Posterior cingulate gyrus (tissue), 11 donors: ENCODE results near the gene VIPR1.
"Not testable (repeated sequence)": the region's sequence is repeated elsewhere in the genome, so short reads cannot be mapped to it uniquely, and the experiment has no call there.

Experiments used
- DNase-seq, 10 donors: peaks; one replicate each; pipeline versions ENCODE4 v3.0.0 to v3.0.0-alpha.2; 2020 to 2021; ENCODE audit warnings: mixed read lengths in 3 of 10
- intact Hi-C: fragments of 100-400 bp; cut with DNase I; formaldehyde crosslinking; loops from one replicate; pipeline ENCODE4 v1.15.1; 2023

Gene VIPR1

DNA sequence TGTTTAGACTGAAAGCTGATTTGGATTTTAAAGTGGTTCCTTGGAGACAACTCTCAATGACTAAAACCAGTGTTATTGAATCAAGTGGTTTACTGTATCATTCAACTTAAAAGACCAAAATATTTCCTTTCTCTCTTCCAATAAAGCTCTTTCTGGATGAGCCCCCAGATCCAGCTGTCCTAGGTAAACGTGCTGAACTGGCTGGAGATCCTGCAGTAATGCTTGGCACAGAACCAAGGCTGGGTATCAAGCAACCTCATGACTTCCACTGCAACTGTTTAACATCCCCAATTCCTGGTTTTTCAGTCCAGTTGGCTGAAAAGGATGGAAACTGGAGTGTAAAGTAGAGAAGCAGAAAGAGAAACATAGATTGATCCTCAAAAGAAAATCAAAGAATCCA is 50.4 kb downstream of the VIPR1 start:
- DNase-seq: no peak
- intact Hi-C loops: no loop called here

DNA sequence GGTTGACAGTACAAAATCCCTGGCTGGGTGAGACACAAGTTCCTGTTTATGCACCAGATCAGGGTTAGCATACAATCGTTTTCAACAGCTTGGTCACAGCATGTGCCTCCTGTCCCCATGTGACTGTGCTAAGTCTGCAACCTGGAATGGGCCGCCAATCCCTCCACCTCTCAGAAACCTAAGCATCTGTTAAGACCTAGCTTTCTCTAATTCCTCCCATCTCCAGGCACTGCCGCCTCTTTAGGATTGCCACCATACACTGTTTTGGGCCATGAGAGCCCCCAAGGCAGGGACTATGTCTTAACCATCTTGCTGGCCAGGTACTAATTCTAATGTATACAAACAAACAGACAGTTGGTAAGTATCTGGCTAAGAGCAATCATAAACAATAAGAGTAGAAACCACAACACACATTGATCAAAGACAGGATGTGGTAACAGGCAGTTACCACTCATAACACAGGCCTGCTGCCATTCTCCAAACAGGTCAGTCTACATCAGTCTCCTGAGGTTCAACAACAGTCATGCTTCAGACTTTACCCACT is 53.7 kb downstream of the VIPR1 start:
- peak in 1 of 10 donors; percentile 29 for DNase-seq
- intact Hi-C loops: no loop called here

DNA sequence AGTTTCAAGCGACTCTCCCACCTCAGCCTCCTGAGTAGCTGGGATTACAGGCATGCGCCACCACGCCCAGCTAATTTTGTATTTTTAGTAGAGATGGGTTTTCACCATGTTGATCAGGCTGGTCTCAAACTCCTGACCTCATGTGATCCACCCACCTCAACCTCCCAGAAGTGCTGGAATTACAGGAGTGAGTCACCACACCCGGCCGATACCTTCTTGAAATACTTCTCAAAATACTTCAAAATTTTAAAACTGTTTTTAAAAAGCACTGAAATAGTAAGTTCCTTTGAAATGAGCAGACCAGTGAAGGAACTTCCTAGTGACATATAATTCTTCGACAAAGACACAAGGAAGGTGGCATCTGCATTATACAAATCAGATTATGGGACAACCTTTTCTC is 54.4 kb downstream of the VIPR1 start:
- DNase-seq, intact Hi-C loops: not testable (repeated sequence)

DNA sequence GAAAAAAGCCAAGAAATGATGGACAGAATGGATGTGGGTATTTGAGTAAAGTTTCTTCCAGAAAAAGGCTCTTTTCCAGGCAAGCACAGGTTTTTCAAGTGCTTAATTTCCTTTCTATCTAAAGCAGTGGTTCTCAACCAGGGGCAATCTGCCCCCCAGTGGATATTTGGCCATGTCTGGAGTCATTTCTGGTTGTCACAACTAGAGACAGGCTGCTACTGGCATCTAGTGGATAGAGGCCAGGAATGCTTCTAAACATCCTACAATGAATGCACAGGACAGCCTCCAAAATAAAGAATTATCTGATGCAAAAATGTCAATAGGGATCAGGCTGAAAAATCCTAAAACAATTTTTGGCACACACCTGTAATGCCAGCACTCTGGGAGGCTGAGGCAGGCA is 55.4 kb downstream of the VIPR1 start:
- intact Hi-C loops: no loop called here
- DNase-seq: no peak

DNA sequence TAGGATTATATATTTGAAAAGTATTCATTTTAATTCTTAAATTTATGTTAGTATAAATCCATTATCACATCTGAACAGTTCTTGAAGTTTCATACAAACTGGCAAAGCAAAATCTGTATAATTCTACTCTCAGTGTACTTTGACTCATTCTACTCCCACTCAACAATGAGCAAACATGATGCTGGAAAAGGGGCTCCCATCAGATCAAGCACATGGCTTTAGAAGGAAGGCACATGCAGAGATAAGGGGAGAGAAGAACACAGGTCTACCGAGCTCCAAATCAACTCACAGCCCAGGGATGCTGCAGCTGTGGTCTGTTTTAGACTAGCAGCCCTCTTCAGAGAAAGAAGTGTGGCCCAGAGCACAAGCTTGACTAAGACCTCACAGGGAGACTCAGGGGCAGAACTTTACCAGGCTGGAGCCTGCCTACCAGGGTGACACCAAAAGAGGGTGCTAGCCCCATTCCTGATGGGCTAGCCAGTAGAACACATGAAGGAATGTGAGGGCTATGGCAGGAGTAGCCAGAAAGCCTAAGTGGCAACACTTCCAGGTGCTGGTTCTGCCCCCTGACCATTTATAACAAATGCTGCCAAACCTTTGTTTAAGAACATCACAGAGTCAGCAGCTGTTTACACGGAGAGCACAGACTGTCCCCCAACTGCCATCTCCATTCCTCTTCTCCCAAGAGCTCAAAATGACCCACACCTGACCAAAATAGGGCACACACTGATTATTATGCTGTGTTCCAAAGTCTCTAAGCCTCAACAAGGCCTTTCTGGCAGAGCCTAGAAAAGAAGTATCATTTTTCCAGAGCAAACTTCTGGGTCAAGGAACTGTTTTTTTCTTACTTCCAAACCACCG is 59.8 kb downstream of the VIPR1 start:
- no peak for DNase-seq
- intact Hi-C loops: no loop called here

DNA sequence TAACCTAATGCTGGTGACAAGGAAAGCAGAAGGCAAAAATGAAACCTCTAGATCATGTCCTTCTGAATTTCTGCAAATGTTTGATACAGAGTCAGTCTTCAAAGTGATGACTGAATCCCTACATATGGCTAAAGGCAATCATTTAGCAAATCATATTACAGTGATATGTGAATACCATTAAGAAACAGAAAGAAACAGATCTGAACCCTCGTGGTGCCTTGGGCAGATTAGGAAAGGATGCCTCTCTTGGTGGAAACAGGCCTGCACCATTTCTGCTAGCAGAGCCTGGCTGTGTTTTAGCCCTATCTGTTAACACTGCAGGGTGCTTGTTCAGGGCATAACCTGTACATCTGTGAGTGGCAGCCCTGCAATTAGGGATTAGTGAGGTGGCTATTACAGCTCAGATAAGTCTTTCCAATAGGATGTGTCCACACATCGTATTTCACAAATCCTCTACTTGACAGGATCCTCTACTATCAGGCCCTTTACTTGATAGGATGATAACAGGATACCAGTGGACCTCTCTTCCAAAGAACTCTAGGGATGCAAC is 67.2 kb downstream of the VIPR1 start:
- no peak for DNase-seq
- intact Hi-C loops: no loop called here

DNA sequence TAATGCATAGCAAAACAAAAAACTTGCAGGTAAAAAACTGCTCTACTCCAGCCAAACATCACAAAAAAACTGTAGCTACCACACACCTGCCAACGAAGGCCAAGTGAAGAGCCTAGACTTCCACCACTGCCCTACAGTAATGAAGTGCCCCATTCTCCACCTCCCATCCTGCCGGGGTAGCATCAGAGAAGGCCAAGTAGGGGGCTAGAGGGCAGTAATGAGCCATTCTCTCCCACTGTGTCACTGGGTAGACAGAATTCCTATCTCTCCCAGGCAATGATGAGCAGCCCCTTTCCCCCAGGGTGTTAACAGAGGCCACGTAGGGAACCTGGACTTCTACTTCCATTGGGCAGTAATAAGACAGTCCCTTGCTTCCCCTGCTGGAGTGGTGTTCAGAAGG is 69.8 kb downstream of the VIPR1 start:
- intact Hi-C loops: loop anchor here (2.0 kb wide), 1 partner anchor 179 kb away; no protein-coding TSS in a partner anchor
- DNase-seq: peak in 3 of 10 donors; percentile 32 to 89 (median 67)

DNA sequence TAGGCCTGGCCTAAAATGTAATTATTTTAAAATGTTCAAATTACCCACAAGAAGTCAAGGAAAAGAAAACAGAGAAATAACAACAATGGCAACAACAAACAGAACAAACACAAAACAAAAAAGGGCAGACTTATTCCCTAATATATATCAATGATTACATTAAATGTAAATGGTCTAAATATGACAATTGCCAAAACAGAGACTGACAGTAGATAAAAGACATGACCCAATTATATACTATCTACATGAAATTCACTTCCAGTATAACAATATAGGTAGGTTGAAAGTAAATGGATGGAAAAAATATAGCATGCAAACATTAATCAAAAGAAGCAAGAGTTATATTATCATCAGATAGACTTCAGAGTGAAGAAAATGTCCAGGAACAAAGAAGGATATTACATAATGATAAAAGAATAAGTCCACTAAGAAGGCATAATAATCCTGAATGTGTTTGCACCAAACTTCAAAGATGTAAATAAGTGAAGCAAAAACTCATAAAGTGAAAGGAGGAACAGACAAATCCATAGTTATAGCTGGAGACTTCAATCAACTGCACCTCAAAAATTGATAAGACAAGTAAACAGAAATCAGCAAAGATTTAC is 72.8 kb downstream of the VIPR1 start:
- DNase-seq: no peak
- intact Hi-C loops: no loop called here

DNA sequence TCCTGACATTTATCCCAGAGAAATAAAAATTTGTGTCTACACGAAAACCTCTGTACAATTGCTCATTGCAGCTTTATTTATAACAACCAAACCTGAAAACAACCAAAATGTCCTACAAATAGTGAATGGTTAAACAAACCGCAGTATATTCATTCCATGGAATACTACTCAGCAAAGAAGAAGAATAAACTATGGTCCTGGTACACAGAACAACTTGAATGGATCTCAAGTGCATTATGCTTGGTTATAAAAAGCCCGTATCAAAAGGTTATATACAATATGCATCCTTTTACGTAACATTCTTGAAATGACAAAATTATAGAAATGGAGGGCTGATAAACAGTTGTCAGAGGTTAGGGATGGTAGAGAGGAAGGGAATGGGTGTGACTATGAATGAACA is 75.6 kb downstream of the VIPR1 start:
- DNase-seq: no peak
- intact Hi-C loops: no loop called here

DNA sequence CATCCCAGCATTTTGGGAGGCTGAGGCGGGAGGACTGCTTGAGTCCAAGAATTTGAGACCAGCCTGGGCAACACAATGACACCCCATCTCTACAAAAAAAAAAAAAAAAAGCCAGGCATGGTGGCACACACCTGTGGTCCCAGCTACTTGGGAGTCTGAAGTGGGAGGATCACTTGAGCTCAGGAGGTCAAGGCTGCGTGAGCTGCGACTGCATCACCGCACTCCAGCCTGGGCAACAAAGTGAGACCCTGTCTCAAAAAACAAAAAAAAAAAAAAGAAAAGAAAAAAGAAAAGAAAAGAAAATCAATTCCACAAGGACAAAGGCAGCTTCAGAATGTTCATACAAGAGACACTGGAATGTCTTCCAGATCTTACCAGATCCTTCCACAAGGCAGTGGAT is 76.9 kb downstream of the VIPR1 start:
- intact Hi-C loops: not testable (repeated sequence)
- peak in 2 of 10 donors; percentile 42 to 64 for DNase-seq

DNA sequence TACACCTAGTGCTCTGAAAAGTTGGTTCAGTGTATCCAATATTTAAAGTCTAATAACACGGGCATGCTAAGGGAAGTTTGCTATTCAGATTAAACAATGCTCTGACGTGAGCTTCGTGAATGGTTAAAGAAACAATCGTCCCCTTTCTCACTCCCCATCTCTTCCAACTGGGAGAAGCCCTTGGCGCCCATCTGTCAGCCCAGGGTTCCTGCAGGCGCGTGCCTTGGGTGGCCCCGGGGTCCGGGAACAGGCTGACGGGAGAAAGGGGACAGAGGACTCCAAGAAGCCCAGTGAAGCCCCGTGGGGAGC is 78.9 kb downstream of the VIPR1 start:
- DNase-seq: peak in 1 of 10 donors; percentile 43
- intact Hi-C loops: no loop called here

DNA sequence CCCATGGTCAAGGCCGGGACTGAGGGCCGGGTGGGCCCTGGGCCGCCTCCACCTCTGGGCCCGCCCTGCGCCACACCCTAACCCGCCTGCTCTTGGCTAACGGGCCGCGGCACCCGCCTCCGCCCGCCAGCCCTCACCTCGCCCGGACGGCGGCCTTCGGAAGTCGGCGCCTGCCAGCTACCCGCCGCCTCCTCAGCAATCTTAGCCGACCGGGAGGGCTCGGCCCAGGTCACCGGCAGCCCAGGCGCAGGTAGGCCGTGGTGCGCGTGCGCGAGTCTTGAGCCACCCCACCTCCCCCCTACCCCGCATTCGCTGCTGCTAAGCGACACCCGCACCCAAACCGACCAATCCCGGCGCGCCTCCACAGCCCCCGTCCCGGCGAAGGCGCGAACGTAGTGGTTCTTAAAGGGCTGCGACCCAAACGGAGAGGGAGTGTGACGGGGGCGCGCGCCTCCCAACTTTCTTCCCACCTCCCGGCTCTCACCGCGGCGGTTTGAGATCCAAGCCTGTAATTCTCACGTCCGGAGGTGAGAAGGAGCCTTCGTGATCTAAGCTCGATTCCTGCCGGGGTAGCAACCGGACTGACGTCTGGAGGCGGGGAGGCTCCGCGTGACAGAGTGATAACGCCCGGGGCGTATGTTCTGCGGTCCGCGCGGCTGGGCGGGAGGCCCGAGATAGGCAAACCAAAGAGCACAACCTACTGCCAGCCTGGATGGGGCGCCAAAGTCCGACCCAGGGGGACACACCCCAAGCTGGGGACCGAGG is 79.4 kb downstream of the VIPR1 start, which contains the start of gene SEC22C:
TSS of gene SEC22C (minus strand) at position 259 of the 765 bp plus-strand sequence. CDS start 12,921 bp downstream, outside the sequence.
- intact Hi-C loops: no loop called here
- DNase-seq: peak; percentile 95 to 100 (median 98)

DNA sequence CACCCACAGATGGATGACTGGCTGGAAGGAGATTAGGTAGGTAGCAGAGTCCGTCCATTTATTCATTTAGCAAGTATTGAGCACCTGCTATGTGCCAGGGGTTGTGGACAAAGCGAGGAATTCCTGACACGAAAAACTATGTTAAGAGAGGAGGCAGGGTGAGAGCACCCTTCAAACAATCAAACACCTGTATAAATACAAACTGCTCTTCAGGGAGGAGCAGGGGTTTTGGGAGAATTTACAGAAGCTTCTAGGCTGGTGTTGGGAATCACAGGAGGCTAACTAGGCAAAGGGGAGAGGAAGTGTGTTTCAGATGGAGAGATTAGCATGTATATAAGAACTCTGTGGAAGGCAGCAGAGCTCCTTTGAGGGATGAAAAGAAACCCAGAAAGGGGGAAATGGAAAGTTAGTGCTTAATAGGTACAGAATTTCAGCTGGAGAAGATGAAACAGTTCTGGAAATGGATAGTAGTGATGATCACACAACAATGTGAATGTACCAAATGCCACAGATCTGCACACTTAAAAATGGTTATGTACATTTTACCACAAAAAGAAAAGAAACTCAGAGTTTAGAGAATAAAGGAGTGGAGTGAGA is 80.1 kb downstream of the VIPR1 start:
- intact Hi-C loops: no loop called here
- no peak for DNase-seq
